ENCODE results near the gene MBTD1. TPM values are rescaled to one million over a fixed set of nuclear protein-coding genes. Genes with fewer than 3 reads are reported as not detected.

Gene MBTD1
- total and polyA plus RNA-seq, 9 of the 15 experiments (the other 6 are each of a cell fraction or from before 2014, with no cell fraction given): 2.1 to 26.3 (median 13.3) TPM

- TF ChIP-seq, protein P1, sequence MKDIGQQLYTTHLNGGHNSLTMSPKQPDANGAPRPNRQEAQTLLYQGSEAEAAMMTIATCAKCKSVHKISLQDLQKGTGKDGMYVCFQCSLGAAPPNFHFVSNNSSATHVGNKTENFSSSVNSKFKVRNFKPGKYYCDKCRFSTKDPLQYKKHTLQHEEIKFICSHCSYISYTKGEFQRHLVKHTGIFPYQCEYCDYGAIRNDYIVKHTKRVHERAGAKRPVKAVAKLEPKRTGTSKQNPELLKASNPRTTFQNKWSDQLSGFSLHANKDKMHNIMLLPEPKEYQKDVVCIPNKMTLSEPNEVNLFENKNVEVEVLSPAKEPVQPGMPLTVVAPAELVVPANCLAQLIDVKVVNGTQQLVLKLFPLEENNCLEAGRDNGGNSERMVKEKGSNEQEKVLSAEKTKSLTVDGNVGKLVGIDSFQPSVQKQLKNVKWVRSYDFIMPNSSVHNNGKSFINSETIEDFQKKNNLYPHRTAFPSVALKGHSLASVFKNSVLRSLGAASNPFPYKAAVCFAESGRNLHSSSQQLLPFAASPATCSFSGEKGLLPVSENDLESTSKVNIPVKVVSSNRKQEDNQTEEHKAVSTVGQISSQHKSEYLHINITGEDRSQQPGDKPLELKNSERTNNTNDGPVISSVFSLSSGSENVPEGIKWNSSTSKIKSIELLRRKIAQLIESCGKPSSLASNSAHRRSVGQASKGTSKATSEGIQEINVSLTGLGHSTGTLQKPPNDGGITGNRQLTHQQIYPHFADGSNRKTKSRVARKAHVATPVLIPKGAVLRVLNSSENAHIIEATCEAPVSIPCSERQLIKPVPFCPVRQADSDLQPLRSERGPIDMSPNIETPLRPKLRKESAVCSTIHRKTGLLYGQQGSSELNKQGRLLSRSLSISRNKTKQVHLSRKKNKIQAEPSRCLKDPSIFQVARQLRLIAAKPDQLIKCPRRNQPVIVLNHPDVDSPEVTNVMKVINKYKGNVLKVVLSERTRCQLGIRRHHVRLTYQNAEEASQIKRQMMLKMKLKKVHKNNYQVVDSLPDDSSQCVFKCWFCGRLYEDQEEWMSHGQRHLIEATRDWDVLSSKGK (CRISPR knock-in tag; IDR thresholded peaks at IDR 0.05): no peak
- TF ChIP-seq PKNOX1 (IDR thresholded peaks at IDR 0.05): peak; percentile 78
- no peak for TF ChIP-seq PCBP1 (IDR thresholded peaks at IDR 0.05; ENCODE audit: low read depth, low read length, poor library complexity, severe bottlenecking)
- TF ChIP-seq ZNF124 (CRISPR knock-in tag; IDR thresholded peaks at IDR 0.05): no peak
- no peak for TF ChIP-seq ID3 (CRISPR knock-in tag; IDR thresholded peaks at IDR 0.05)
- peak; percentile 91 for TF ChIP-seq ID3 (tag; IDR thresholded peaks at IDR 0.05)
- peak; percentile 95 to 98 for TF ChIP-seq RAD21 (CRISPR knock-in tag; conservative IDR thresholded peaks at IDR 0.05 in 1 of 2, IDR thresholded peaks at IDR 0.05 in 1 of 2)
- peak; percentile 36; the same call in 1 of the 2 replicates for TF ChIP-seq KHSRP (IDR thresholded peaks at IDR 0.05)
- TF ChIP-seq ZNF408 (CRISPR knock-in tag; IDR thresholded peaks at IDR 0.05; ENCODE audit: low read depth): no peak
- TF ChIP-seq DEAF1 (CRISPR knock-in tag; IDR thresholded peaks at IDR 0.05): peak; percentile 98
- TF ChIP-seq, protein P2, sequence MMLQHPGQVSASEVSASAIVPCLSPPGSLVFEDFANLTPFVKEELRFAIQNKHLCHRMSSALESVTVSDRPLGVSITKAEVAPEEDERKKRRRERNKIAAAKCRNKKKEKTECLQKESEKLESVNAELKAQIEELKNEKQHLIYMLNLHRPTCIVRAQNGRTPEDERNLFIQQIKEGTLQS (IDR thresholded peaks at IDR 0.05): no peak
- TF ChIP-seq, protein P2 (CRISPR knock-in tag; conservative IDR thresholded peaks at IDR 0.05): peak; percentile 95
- peak in 1 of 2 experiments; percentile 58; a peak in 1 of 4 replicates for TF ChIP-seq ETV6 (IDR thresholded peaks at IDR 0.05; ENCODE audit: borderline replicate concordance in 1 of 2, low read depth in 2 of 2, low read length in 1 of 2)
- 0 out of 2 replicates have a peak, but pooled peaks have one; percentile 80 for TF ChIP-seq ETV6 (CRISPR knock-in tag; IDR thresholded peaks at IDR 0.05; ENCODE audit: borderline replicate concordance)
- TF ChIP-seq TCFL5 (CRISPR knock-in tag; conservative IDR thresholded peaks at IDR 0.05): no peak
- no peak for TF ChIP-seq ZNF561 (CRISPR knock-in tag; conservative IDR thresholded peaks at IDR 0.05)
- peak; percentile 24 for TF ChIP-seq ZFP36 (IDR thresholded peaks at IDR 0.05; ENCODE audit: low read depth, low read length, partially characterized antibody)
- peak; percentile 97 for TF ChIP-seq RBBP5 (IDR thresholded peaks at IDR 0.05; ENCODE audit: borderline replicate concordance, insufficient read depth, low read length, poor library complexity, severe bottlenecking)
- peak; percentile 66 for TF ChIP-seq BMI1 (IDR thresholded peaks at IDR 0.05; ENCODE audit: low read length)
Measured at GRCh38 chr17:51153210-51154072, 106.4 kb downstream of the MBTD1 start, which contains the start of gene NME1 (continued).
